GM18907 (cell line): ENCODE measurements around the gene SAMD10.
A peak's percentile ranks its signal among the peaks of the same experiment; 100 is the strongest.
"Not testable (repeated sequence)": the region's sequence is repeated elsewhere in the genome, so short reads cannot be mapped to it uniquely, and the experiment has no call there.

Experiments used
- ATAC-seq: cut with Tn5 transposase; IDR thresholded peaks from one replicate; pipeline ENCODE4 v1.9.1; 2021; ENCODE audit warnings: mild to moderate bottlenecking, moderate library complexity; ENCODE audit not compliant: unreplicated experiment

The SAMD10 gene

GRCh38 chr20:63979557-63980316 lies at the start of gene SAMD10:
TSS of gene SAMD10 (minus strand) at chr20:63979642. CDS start at chr20:63979467, 175 bp downstream.
- peak; percentile 40 for ATAC-seq

GRCh38 chr20:64027981-64028685 lies 48.7 kb upstream of the SAMD10 start:
- no peak for ATAC-seq

- ATAC-seq, result no peak
Observed at GRCh38 chr20:64025826-64026412, 46.5 kb upstream of the SAMD10 start.

GRCh38 chr20:64025101-64025825 lies 45.8 kb upstream of the SAMD10 start:
- ATAC-seq, result no peak

GRCh38 chr20:64024141-64024990 lies 44.9 kb upstream of the SAMD10 start:
- no peak for ATAC-seq

- no peak for ATAC-seq
Observed at GRCh38 chr20:64023361-64024140, 44.1 kb upstream of the SAMD10 start.

- no peak for ATAC-seq
Observed at GRCh38 chr20:64022671-64023360, 43.4 kb upstream of the SAMD10 start.

GRCh38 chr20:64021124-64021975 lies 41.9 kb upstream of the SAMD10 start:
- no peak for ATAC-seq

GRCh38 chr20:64015635-64016034 lies 36.2 kb upstream of the SAMD10 start:
- ATAC-seq, result no peak

- not testable (repeated sequence) for ATAC-seq
Observed at GRCh38 chr20:64012385-64013154, 33.1 kb upstream of the SAMD10 start.

GRCh38 chr20:64011366-64011779 lies 31.9 kb upstream of the SAMD10 start:
- no peak for ATAC-seq

GRCh38 chr20:64010711-64011237 lies 31.3 kb upstream of the SAMD10 start:
- no peak for ATAC-seq

GRCh38 chr20:64009811-64010387 lies 30.5 kb upstream of the SAMD10 start:
- no peak for ATAC-seq

GRCh38 chr20:64006902-64007301 lies 27.5 kb upstream of the SAMD10 start:
- no peak for ATAC-seq

- no peak for ATAC-seq
Observed at GRCh38 chr20:64006490-64006889, 27.0 kb upstream of the SAMD10 start.

- no peak for ATAC-seq
Observed at GRCh38 chr20:64005394-64005793, 26.0 kb upstream of the SAMD10 start.
